Measurements from ENCODE around the gene ADAM10.
A peak's percentile ranks its signal among the peaks of the same experiment; 100 is the strongest.

Gene ADAM10

DNA sequence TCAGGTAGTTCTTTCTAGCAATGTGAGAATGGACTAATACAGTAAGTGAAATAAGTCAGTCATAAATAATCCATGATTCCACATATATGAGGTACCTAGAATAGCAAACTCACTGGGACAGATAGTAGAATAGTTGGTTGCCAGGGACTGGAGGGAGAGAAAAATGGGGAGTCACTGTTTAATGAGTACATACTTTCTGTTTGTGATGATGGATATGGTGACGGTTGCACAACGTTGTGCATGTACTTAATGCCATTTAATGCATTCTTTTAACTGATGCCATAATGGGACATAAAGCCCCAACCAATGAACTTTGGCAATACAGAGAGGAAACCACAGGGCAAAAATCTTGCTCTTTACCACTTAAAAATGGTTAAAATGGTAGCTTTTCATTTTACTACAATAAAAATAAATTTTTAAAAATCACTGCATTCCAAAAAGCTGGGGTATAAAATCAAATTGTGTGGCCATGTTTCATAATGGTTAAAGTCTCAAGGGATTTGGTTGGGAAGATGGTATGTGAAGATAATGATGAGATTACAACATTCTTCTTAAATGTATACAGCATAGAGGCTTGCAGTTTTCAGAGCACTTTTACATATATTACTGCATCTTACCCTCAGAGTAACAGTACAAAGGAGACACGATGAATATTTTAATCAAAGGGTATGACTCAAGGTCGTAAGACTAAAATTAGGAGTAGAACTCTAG lies 45.2 kb downstream of the ADAM10 start:
- Mint-ChIP-seq H3K4me3 (no peak overlapping the region), H3K36me3 (peaks cover 43% of the 10 kb centered on the region), H3K9me3 (peaks cover 14% of the 10 kb centered on the region), H3K27me3 (no peaks in the 10 kb centered on the region), H3K4me1 (peaks cover 80% of the 10 kb centered on the region), H3K27ac (no peak overlapping the region)

GRCh38 chr15:58703610-58704009 lies 45.9 kb downstream of the ADAM10 start:
- H3K4me1 Mint-ChIP-seq = peaks cover 81% of the 10 kb centered on the region
- H3K9me3 Mint-ChIP-seq = peaks cover 14% of the 10 kb centered on the region
- peaks cover 44% of the 10 kb centered on the region for H3K36me3 Mint-ChIP-seq
- no peak overlapping the region for H3K27ac Mint-ChIP-seq
- no peak overlapping the region for H3K4me3 Mint-ChIP-seq
- H3K27me3 Mint-ChIP-seq = no peaks in the 10 kb centered on the region

- H3K27me3 Mint-ChIP-seq = no peaks in the 10 kb centered on the region
- H3K9me3 Mint-ChIP-seq = peaks cover 14% of the 10 kb centered on the region
- peaks cover 79% of the 10 kb centered on the region for H3K4me1 Mint-ChIP-seq
- H3K27ac Mint-ChIP-seq = no peak overlapping the region
- no peak overlapping the region for H3K4me3 Mint-ChIP-seq
- peaks cover 42% of the 10 kb centered on the region for H3K36me3 Mint-ChIP-seq
These were observed 47.3 kb downstream of the ADAM10 start for GRCh38 chr15:58702233-58702632.

DNA sequence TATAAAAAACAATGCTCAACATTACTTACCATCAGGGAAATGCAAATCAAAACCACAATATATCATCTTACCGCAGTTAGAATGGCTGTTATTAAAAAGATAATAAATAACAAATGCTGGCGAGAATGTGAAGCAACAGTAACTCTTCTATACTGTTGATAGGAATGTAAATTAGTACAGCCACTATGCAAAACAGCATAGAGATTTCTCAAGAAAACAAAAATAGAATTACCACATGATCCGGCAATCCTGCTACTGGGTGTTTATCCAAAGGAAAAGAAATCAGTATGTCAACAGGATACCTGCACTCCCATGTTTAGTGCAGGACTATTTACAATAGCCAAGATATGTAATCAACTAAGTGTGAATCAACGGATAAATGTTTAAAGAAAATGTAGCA lies 48.1 kb downstream of the ADAM10 start:
- Mint-ChIP-seq H3K27ac (no peak overlapping the region), H3K4me3 (no peak overlapping the region), H3K36me3 (peaks cover 42% of the 10 kb centered on the region), H3K4me1 (peaks cover 79% of the 10 kb centered on the region), H3K27me3 (no peaks in the 10 kb centered on the region), H3K9me3 (peaks cover 14% of the 10 kb centered on the region)

GRCh38 chr15:58699769-58700168 lies 49.7 kb downstream of the ADAM10 start:
- Mint-ChIP-seq H3K27ac (peak overlapping the region; percentile 89), H3K36me3 (peaks cover 45% of the 10 kb centered on the region), H3K27me3 (no peaks in the 10 kb centered on the region), H3K9me3 (peaks cover 14% of the 10 kb centered on the region), H3K4me3 (peak overlapping the region; percentile 37), H3K4me1 (peaks cover 76% of the 10 kb centered on the region)

GRCh38 chr15:58698887-58699641 lies 50.4 kb downstream of the ADAM10 start:
- Mint-ChIP-seq H3K9me3 (peaks cover 14% of the 10 kb centered on the region), H3K27me3 (no peaks in the 10 kb centered on the region), H3K27ac (peak overlapping the region; percentile 69), H3K4me3 (peak overlapping the region; percentile 37), H3K4me1 (peaks cover 80% of the 10 kb centered on the region), H3K36me3 (peaks cover 43% of the 10 kb centered on the region)

- no peaks in the 10 kb centered on the region for H3K27me3 Mint-ChIP-seq
- H3K4me3 Mint-ChIP-seq = no peak overlapping the region
- peaks cover 38% of the 10 kb centered on the region for H3K36me3 Mint-ChIP-seq
- peaks cover 76% of the 10 kb centered on the region for H3K4me1 Mint-ChIP-seq
- H3K27ac Mint-ChIP-seq = no peak overlapping the region
- peaks cover 14% of the 10 kb centered on the region for H3K9me3 Mint-ChIP-seq
These were observed 52.3 kb downstream of the ADAM10 start for GRCh38 chr15:58697220-58697619.

GRCh38 chr15:58696738-58697137 lies 52.8 kb downstream of the ADAM10 start:
- Mint-ChIP-seq H3K9me3 (peaks cover 14% of the 10 kb centered on the region), H3K4me1 (peaks cover 73% of the 10 kb centered on the region), H3K27ac (no peak overlapping the region), H3K4me3 (no peak overlapping the region), H3K36me3 (peaks cover 35% of the 10 kb centered on the region), H3K27me3 (no peaks in the 10 kb centered on the region)

DNA sequence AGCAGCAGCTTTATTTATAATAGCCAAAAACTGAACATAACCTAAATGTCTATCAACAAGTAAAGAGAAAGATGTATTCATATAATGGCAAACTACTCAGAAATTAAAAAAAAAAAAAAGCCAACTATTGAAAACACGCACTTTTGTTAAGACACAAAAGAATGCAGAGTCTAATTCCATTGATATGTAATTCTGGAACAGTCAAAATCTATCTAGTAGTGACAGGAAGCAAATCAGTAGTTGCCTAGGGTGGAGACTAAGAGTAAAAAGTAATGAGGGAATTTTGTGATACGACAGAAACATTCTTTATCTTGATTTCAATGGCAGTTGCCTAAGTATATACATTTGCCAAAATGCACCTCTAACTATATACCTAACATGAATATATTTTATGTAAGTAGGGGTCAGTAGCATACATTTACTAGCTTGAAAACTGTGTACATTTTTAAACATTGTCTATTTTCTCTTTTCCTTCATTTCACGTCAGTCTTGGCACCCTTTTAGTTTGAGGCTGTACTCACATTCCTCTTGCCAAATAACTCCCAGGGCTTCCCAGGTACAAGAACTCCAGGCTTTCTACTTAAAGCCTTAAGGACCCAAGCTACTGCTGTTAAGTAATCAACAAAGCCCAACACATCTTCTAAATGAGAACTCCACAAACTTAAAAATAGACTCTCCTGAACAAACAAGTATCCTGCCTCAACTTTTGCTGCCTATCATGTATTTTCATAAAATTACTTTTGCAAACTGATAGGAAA lies 54.7 kb downstream of the ADAM10 start:
- H3K9me3 Mint-ChIP-seq = peaks cover 2% of the 10 kb centered on the region
- peaks cover 20% of the 10 kb centered on the region for H3K36me3 Mint-ChIP-seq
- no peak overlapping the region for H3K27ac Mint-ChIP-seq
- H3K4me3 Mint-ChIP-seq = no peak overlapping the region
- H3K4me1 Mint-ChIP-seq = peaks cover 73% of the 10 kb centered on the region
- H3K27me3 Mint-ChIP-seq = no peaks in the 10 kb centered on the region

- Mint-ChIP-seq H3K27me3 (no peaks in the 10 kb centered on the region), H3K4me3 (no peak overlapping the region), H3K27ac (no peak overlapping the region), H3K36me3 (peaks cover 15% of the 10 kb centered on the region), H3K9me3 (no peaks in the 10 kb centered on the region), H3K4me1 (peaks cover 74% of the 10 kb centered on the region)
These were observed 58.8 kb downstream of the ADAM10 start for GRCh38 chr15:58690703-58691102.

GRCh38 chr15:58689646-58690045 lies 59.9 kb downstream of the ADAM10 start:
- H3K9me3 Mint-ChIP-seq = no peaks in the 10 kb centered on the region
- H3K4me3 Mint-ChIP-seq = no peak overlapping the region
- no peak overlapping the region for H3K27ac Mint-ChIP-seq
- H3K4me1 Mint-ChIP-seq = peaks cover 67% of the 10 kb centered on the region
- H3K27me3 Mint-ChIP-seq = no peaks in the 10 kb centered on the region
- peaks cover 12% of the 10 kb centered on the region for H3K36me3 Mint-ChIP-seq

DNA sequence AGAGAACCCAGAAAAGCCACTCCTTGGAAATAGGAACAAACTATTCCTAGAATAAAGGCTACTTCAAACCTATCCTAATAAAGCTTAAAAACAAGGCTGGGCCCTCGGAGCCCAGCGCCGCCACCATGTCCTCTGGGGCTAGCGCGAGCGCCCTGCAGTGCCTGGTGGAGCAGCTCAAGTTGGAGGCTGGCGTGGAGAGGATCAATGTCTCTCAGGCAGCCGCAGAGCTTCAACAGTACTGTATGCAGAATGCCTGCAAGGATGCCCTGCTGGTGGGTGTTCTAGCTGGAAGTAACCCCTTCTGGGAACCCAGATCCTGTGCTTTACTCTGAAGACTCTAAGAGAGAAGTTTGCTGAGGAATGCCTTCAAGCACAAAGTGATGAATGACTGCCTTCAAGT lies 63.2 kb downstream of the ADAM10 start:
- H3K27ac Mint-ChIP-seq = no peak overlapping the region
- H3K4me3 Mint-ChIP-seq = no peak overlapping the region
- H3K9me3 Mint-ChIP-seq = no peaks in the 10 kb centered on the region
- H3K27me3 Mint-ChIP-seq = no peaks in the 10 kb centered on the region
- peaks cover 10% of the 10 kb centered on the region for H3K36me3 Mint-ChIP-seq
- H3K4me1 Mint-ChIP-seq = peaks cover 65% of the 10 kb centered on the region

GRCh38 chr15:58684751-58685150 lies 64.8 kb downstream of the ADAM10 start:
- no peak overlapping the region for H3K27ac Mint-ChIP-seq

DNA sequence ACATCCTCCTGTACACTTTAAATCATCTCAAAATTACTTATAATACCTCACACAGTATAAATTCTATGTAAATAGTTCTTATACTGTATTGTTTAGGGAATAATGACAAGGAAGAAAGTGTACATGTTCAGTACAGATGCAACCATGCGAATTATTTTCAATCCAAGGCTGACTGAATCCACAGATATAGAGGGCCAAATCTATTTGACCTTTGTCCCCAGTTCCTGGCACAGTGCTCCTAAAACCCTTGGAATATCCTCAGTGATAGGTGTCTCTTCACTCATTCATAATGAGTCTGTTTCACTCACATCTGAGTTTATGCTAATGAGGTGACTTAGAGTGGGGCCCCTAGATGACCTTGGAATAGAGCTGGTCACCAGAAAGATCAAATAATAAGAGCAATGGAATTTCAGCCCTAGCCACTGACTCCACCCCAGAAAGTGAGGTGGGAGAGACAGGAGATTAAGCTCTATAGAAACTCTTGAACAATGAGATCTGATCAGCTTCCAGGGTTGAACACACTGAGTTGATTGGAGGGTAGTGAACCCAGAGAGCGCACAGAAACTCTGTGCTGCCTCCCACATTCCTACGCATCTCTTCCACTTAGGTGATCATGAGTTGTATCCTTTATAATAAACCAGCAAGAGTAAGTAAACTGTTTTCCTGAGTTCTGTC lies 65.3 kb downstream of the ADAM10 start:
- Mint-ChIP-seq H3K9me3 (no peaks in the 10 kb centered on the region), H3K4me1 (peaks cover 52% of the 10 kb centered on the region), H3K36me3 (peaks cover 11% of the 10 kb centered on the region), H3K4me3 (no peak overlapping the region), H3K27me3 (no peaks in the 10 kb centered on the region), H3K27ac (no peak overlapping the region)

More at GRCh38 chr15:58684751-58685150, 64.8 kb downstream of the ADAM10 start:
- Mint-ChIP-seq H3K4me3 (no peak overlapping the region), H3K36me3 (peaks cover 11% of the 10 kb centered on the region), H3K9me3 (no peaks in the 10 kb centered on the region), H3K27me3 (no peaks in the 10 kb centered on the region), H3K4me1 (peaks cover 55% of the 10 kb centered on the region)

GRCh38 chr15:58682234-58682633 lies 67.3 kb downstream of the ADAM10 start:
- Mint-ChIP-seq H3K9me3 (no peaks in the 10 kb centered on the region), H3K27me3 (no peaks in the 10 kb centered on the region), H3K4me3 (no peak overlapping the region), H3K27ac (no peak overlapping the region), H3K36me3 (peaks cover 4% of the 10 kb centered on the region), H3K4me1 (peaks cover 45% of the 10 kb centered on the region)

Data from activated naive CD4-positive, alpha-beta T cell treated with anti-CD3 and anti-CD28 coated beads, Interleukin-2, amount 50 U/mL, for 24 hours (primary cell).